Stimulated activated naive CD8-positive, alpha-beta T cell treated with anti-CD3 and anti-CD28 coated beads, Interleukin-15, Interleukin-2, amounts not matched to agents 100 ng/mL and 50 ng/mL, for 24 hours (primary cell): ENCODE measurements around the gene KIF26B.

Experiments
- H3K27ac Mint-ChIP-seq: one replicate; pipeline ENCODE4 v1.8.0; 2021; ENCODE audit warnings: mild to moderate bottlenecking, mixed read lengths
- H3K27me3 Mint-ChIP-seq: one replicate; pipeline ENCODE4 v1.8.0; 2021; ENCODE audit warnings: mixed read lengths
- H3K36me3 Mint-ChIP-seq: one replicate; pipeline ENCODE4 v1.8.0; 2021; ENCODE audit warnings: low read depth, mixed read lengths
- H3K4me1 Mint-ChIP-seq: one replicate; pipeline ENCODE4 v1.8.0; 2021; ENCODE audit warnings: low read depth, mixed read lengths
- H3K4me3 Mint-ChIP-seq: one replicate; pipeline ENCODE4 v1.8.0; 2021; ENCODE audit warnings: mild to moderate bottlenecking, mixed read lengths
- H3K9me3 Mint-ChIP-seq: one replicate; pipeline ENCODE4 v1.8.0; 2021; ENCODE audit warnings: mixed read lengths

The KIF26B gene

DNA sequence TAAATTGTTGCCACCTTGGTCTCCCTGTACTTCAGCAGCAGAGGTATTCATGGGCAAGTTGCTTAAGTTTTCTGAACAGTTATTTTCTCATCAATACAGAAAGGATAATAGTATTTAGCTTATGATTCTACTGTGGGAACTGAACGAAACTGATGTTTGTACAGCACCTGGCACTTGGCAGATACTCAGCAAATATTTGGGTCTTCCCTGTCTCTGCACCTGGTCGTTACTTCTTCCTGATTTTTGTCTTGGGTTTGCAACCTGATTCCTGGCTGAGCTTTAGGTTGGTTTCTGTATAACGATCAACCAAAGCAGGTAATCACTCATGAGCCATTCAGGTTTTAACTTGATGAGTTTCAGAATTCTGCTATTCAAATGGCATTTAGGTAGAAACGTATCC is 490.6 kb downstream of the KIF26B start:
- Mint-ChIP-seq H3K4me1 (no peaks in the 10 kb centered on the region), H3K4me3 (no peak overlapping the region), H3K36me3 (peaks cover 6% of the 10 kb centered on the region), H3K27ac (no peak overlapping the region), H3K27me3 (peaks cover 7% of the 10 kb centered on the region), H3K9me3 (peaks cover 20% of the 10 kb centered on the region)

DNA sequence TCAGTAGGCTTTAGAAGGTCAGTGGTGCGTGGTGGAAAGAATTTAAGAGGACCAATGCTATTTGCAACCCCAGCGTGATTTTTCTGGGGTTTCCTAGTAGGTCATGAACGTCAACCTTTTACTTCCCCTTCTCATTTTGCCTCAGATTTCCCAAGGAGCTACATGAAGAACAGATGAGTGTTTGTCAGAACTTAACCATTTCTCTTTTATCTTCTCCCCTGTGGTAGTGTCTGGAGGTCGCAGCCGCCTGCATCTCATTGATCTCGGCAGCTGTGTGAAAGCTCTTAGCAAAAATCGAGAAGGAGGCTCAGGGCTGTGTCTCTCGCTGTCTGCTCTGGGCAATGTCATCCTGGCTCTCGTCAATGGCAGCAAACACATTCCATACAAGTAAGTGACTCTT is 491.1 kb downstream of the KIF26B start:
- peaks cover 6% of the 10 kb centered on the region for H3K36me3 Mint-ChIP-seq
- no peaks in the 10 kb centered on the region for H3K4me1 Mint-ChIP-seq
- peaks cover 7% of the 10 kb centered on the region for H3K27me3 Mint-ChIP-seq
- peaks cover 18% of the 10 kb centered on the region for H3K9me3 Mint-ChIP-seq
- no peak overlapping the region for H3K27ac Mint-ChIP-seq
- H3K4me3 Mint-ChIP-seq, result no peak overlapping the region

DNA sequence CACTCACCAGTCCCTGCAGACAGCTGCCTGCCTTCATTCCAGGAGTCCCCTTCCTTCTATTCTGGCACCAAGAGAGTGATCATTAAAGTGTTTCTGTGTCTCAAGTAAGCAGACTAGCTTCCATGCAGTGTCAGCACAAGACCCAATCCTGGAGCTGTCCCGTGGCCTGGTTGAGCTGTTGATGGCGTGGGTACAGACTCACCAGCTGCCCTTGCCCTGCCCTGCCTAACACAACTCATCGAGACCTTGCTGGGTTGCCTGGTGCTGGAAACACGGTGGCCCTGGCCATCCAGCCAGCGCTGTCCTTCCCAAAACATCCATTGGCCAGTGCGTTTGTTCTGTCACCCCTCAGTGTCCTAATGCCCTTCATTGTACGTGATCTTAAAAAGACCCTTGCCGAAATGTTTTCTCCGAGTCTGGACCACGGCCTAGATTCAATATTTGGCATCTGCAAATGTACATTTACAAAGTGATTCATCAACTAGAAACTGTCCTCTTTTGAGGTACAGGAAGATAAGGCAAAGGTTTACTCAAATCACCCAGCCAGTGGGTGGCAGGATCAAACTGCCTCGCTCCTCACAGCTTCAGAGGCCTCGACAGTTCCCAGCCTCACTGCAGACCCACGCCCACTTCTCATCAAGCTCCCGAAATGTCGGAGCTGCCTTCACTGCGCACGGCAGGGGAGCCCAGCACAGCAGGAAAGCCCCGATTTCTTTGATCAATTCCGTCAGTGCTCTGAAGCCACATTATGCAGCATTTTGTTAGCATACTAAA is 494.2 kb downstream of the KIF26B start:
- Mint-ChIP-seq H3K4me1 (no peaks in the 10 kb centered on the region), H3K27me3 (peaks cover 7% of the 10 kb centered on the region), H3K27ac (no peak overlapping the region), H3K36me3 (no peaks in the 10 kb centered on the region), H3K9me3 (peaks cover 7% of the 10 kb centered on the region), H3K4me3 (no peak overlapping the region)

DNA sequence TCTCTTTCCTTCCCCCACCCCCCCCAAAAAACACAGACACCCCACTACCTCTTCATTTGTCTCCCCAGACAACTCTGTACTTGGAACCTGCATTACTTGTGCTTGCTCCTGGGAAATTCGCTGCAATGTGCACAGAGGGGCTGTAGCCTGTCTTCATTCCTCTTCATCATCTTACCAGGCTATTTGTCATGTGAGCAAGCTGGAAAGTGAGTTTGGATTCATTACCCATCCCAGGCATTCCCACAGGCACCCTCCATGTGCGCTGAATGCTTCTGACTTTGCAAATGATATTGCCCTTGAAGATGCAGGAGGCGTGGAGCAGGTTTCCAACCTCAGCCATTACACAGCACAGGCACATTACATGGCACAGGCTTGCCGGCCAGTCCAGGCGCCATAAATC is 494.9 kb downstream of the KIF26B start:
- Mint-ChIP-seq H3K4me1 (no peaks in the 10 kb centered on the region), H3K9me3 (peaks cover 6% of the 10 kb centered on the region), H3K4me3 (no peak overlapping the region), H3K36me3 (no peaks in the 10 kb centered on the region), H3K27me3 (peaks cover 7% of the 10 kb centered on the region), H3K27ac (no peak overlapping the region)

DNA sequence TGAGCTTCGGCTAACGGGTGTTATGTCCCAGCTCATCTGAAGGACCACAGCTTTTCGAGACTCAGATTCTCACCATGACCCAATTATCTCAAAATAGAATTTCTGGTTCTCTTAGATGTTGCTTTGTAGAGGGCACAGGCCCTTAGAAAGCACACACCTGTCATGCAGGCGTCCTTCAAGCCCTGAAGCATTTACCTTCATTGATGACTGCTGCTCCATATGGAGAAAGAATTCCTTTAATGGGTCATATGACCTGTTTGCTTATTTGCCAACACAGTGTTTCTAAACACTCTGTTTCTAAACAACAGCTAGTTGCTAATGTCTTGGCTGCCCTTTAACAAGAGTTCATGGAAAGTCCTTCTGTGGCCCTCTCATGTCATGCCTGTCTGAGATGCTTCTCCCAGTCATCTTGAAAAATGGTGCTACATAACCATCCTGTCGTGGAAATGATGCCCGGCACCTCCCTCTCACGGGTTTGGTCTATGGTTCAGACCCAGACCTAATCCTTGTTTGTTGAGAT is 495.7 kb downstream of the KIF26B start:
- H3K27ac Mint-ChIP-seq, result no peak overlapping the region
- H3K4me3 Mint-ChIP-seq, result no peak overlapping the region
- peaks cover 1% of the 10 kb centered on the region for H3K9me3 Mint-ChIP-seq
- no peaks in the 10 kb centered on the region for H3K4me1 Mint-ChIP-seq
- no peaks in the 10 kb centered on the region for H3K36me3 Mint-ChIP-seq
- peaks cover 3% of the 10 kb centered on the region for H3K27me3 Mint-ChIP-seq

DNA sequence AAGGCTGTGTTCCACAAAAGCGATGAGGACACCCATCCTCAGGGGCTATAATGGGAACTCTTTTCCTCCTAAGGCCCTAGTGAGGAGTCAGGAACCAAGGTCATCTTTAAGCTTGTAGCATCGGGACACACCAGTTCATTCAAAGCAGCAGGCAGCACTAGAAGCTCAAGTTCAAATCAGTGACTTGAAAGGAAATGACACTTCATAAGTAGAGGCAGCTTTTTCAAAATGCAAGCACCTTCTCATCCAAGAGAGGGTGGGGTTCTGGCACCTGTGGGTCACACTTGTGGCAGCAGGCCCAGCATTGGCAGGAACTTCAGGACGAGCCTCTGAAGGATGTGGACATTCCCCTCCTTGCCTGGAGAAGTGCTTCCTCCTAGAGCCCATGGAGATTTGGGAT is 496.3 kb downstream of the KIF26B start:
- Mint-ChIP-seq H3K36me3 (no peaks in the 10 kb centered on the region), H3K4me1 (no peaks in the 10 kb centered on the region), H3K27me3 (peaks cover 3% of the 10 kb centered on the region), H3K4me3 (no peak overlapping the region), H3K9me3 (no peaks in the 10 kb centered on the region), H3K27ac (no peak overlapping the region)

DNA sequence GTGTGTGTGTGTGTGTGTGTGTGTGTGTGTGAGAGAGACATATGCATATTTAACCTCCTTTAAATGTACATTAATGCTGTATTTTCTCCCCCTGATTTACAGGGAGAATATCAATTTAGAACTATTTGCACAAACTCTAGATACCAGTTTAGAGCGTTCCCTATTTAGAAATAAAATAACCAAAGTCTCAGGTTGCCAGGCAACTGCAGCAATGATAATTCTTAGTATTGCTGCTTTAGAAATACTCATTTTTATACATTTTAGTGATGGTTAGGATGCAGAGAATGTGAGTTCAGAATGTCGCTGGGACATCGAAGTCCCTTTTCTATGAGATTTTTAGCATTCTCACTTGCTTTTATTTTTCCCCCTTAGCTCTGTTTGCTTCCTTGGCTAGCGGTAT is 497.3 kb downstream of the KIF26B start:
- H3K36me3 Mint-ChIP-seq, result no peaks in the 10 kb centered on the region
- no peak overlapping the region for H3K4me3 Mint-ChIP-seq
- H3K27ac Mint-ChIP-seq, result no peak overlapping the region
- H3K4me1 Mint-ChIP-seq, result no peaks in the 10 kb centered on the region
- no peaks in the 10 kb centered on the region for H3K9me3 Mint-ChIP-seq
- peaks cover 3% of the 10 kb centered on the region for H3K27me3 Mint-ChIP-seq

DNA sequence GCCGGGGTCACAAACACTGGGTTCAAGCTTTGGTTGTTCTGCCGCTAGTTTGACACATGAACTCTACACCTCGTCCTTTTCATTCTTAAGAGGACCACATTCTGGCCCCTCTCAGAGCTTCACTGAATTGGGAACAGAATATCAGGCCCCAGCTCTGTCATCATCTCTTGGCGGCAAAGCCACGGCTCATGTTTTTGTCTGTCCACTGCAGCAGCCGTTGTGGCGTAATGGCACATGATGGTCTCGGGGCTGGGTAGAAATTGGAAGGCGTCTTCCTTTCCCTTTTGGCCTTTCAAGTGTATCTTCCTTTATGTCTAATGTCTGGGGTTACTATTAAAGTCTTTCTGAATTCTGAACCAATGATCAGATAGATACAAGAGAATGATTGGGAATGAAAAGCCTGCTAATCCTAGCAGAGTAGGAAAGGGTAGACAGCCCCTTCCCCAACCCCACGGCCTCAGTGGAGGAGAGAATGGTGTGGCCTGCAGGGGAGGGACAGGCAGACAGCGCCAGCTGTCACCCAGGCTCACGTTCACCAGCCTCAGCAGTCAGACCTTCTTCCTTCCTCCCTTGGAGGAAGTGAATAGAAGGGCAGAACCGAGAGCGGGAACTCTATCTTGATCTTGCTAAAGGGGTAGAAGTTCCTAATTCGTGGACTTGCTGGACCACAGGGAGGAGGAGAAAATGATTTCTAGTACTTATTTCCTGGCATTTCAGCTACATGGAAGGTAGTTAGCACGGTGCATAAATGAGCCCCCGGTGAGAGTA is 498.1 kb downstream of the KIF26B start:
- Mint-ChIP-seq H3K36me3 (no peaks in the 10 kb centered on the region), H3K27ac (no peak overlapping the region), H3K9me3 (no peaks in the 10 kb centered on the region), H3K27me3 (peaks cover 3% of the 10 kb centered on the region), H3K4me1 (no peaks in the 10 kb centered on the region), H3K4me3 (no peak overlapping the region)

DNA sequence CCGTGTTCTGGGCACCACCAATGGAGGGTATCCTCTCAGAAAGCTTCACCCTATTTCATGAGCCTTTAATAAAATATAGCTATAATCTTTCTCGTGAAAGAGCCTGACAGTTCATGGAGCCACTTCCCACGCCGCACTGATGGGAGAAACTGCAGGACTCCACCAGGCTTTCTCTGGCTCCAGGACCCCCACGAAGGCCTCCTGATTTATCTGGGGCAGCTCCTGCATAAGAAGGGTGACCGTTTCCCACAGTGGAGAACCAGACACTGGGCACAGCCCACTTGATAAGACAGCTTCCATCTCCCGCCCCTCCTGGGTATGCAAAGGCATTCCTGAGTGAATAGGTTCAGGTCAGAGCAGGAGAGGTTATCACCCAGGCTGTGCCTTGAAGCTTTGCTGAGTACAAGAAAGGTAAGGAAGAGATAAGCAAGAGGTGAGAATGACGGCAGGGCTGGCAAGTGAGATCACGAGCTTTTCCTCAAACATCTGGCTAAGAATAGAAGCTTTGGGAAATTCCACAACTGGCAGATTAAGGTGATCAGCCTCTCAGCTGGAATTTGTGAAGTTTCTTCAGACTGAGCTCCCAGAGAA is 499.8 kb downstream of the KIF26B start:
- Mint-ChIP-seq H3K4me3 (no peak overlapping the region), H3K36me3 (no peaks in the 10 kb centered on the region), H3K4me1 (no peaks in the 10 kb centered on the region), H3K27ac (no peak overlapping the region), H3K27me3 (no peaks in the 10 kb centered on the region), H3K9me3 (no peaks in the 10 kb centered on the region)

DNA sequence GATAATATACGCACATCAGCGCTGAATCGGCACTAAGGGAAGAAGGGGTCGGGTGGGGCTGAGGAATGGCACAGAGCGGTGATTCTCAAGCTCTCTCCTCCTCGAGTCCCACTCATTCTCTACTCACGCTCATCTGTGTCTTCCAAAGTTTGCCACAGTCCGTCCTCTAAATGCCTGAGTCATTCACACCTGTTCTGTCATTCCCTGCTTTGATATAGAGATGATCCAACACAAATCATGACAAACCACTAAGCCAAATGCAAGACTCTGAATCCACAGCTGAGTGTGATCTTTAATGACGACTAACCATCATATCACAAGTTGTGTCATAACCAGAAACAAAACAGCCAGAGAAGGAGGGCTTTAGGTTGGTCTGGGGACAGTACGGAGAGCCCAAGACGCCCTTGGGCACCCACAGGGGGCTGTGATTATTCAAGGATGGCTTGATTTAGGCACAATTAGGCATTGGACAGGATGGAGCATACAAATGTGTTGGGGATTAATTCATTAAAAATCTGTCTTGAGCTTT is 501.5 kb downstream of the KIF26B start:
- no peaks in the 10 kb centered on the region for H3K36me3 Mint-ChIP-seq
- no peak overlapping the region for H3K27ac Mint-ChIP-seq
- no peak overlapping the region for H3K4me3 Mint-ChIP-seq
- no peaks in the 10 kb centered on the region for H3K9me3 Mint-ChIP-seq
- no peaks in the 10 kb centered on the region for H3K27me3 Mint-ChIP-seq
- no peaks in the 10 kb centered on the region for H3K4me1 Mint-ChIP-seq

DNA sequence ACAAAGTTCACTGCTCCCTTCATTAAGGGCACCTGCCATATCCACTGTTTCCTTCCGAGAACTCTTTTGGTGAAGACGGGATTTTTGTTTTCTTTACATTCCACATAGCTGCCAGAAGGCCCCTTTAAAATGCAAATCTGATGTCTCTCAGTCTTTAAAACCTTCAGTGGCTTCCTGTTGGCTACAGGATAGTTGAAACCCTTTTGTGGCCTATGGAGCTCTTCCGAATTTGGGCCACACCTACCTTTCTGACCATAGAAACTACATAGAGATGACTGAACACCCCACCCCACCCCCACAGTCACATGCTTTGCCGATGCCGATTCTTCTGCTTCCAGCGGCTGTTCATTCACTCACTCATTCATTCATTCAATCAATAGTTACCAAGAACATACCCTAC is 502.6 kb downstream of the KIF26B start:
- H3K27ac Mint-ChIP-seq, result no peak overlapping the region

DNA sequence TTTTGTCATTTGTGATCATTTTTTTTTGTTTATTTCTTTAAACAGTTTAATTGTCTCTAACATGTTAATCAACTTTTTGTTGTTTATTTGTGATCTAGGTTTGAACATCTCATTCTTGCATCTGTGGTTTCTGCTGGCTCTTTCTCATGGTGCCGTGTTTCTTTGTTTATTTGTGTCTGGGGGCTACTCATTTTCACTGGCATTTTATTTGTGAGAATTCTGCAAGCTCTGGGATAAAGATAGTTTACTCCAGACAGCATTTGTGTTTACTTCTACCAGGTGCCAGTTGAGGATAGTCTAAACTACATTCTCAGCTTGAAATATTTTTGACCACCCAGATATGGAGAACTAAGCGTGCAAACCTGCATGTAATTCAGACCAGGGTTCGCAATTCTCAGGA is 508.6 kb downstream of the KIF26B start:
- no peaks in the 10 kb centered on the region for H3K27me3 Mint-ChIP-seq
- H3K9me3 Mint-ChIP-seq, result no peaks in the 10 kb centered on the region
- no peak overlapping the region for H3K27ac Mint-ChIP-seq
- no peaks in the 10 kb centered on the region for H3K36me3 Mint-ChIP-seq
- H3K4me3 Mint-ChIP-seq, result no peak overlapping the region
- H3K4me1 Mint-ChIP-seq, result no peaks in the 10 kb centered on the region

More for the DNA sequence above, 502.6 kb downstream of the KIF26B start:
- Mint-ChIP-seq H3K4me1 (no peaks in the 10 kb centered on the region), H3K36me3 (no peaks in the 10 kb centered on the region), H3K9me3 (no peaks in the 10 kb centered on the region), H3K4me3 (no peak overlapping the region), H3K27me3 (no peaks in the 10 kb centered on the region)

DNA sequence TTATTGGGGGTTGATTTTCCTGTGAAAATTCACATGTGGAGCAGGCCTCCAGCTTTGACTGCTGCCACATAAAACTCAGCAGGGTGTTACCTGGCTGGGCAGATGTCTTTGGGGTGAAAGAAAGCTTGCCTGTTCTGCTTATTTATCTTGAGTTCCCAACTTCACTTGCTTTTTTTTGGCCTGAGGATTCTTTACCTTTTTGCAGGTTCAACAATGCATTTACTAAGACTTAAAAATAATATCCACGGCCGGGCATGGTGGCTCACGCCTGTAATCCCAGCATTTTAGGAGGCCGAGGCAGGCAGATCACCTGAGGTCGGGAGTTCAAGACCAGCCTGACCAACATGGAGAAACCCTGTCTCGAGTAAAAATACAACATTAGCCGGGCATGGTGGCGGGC is 509.1 kb downstream of the KIF26B start:
- Mint-ChIP-seq H3K4me3 (no peak overlapping the region), H3K4me1 (no peaks in the 10 kb centered on the region), H3K27ac (no peak overlapping the region), H3K36me3 (no peaks in the 10 kb centered on the region), H3K27me3 (no peaks in the 10 kb centered on the region), H3K9me3 (no peaks in the 10 kb centered on the region)

DNA sequence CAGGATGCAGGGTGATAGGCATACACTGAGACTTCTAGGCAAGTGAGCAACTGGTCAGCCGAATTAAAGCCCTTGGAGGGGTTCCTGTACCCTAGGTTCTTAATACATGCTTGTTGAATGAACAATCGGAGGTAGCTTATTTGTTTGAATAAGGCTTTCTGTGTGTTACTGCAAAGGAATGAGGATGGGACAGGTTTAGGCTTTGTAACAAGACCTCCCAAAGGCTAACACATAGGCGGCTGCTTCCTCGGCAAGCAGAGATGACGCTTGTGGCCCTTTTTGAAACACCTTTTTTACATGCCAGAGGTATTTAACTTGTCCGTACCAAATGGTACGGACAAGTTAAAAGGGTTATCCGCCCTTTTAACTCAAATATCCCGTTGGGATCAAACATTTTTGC is 511.6 kb downstream of the KIF26B start:
- Mint-ChIP-seq H3K27me3 (no peaks in the 10 kb centered on the region), H3K27ac (no peak overlapping the region), H3K36me3 (no peaks in the 10 kb centered on the region), H3K9me3 (no peaks in the 10 kb centered on the region), H3K4me1 (no peaks in the 10 kb centered on the region), H3K4me3 (no peak overlapping the region)

DNA sequence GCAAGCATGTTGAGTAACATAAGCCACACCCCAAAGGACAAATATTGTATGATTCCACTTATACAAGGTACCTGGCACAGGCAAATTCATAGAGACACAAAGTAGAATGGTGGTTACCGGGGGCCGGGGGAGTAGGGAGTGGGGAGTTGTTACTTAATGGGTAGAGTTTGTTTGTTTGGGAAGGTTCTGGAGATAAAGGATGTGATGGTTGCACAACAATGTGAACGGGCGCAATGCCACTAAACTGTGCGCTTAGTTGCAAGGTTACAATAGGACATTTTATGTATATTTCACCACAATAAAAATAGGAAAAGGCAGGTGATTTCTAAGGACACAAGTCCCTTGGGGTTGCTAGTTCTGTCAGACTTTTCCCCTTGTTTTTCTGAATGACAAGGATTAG is 516.6 kb downstream of the KIF26B start:
- no peaks in the 10 kb centered on the region for H3K9me3 Mint-ChIP-seq
- H3K27me3 Mint-ChIP-seq, result no peaks in the 10 kb centered on the region
- H3K4me1 Mint-ChIP-seq, result no peaks in the 10 kb centered on the region
- no peak overlapping the region for H3K27ac Mint-ChIP-seq
- H3K4me3 Mint-ChIP-seq, result no peak overlapping the region
- no peaks in the 10 kb centered on the region for H3K36me3 Mint-ChIP-seq
